Measurements from ENCODE around the gene SDR42E2.

Gene SDR42E2

GRCh38 chr16:22184615-22184968 lies 22.3 kb downstream of the SDR42E2 start:
- no peaks in the 10 kb centered on the region for H3K27me3 ChIP-seq
- peaks cover 9 to 11% of the 10 kb centered on the region in 2 experiments for H3K4me1 ChIP-seq (ENCODE audit: control insufficient read depth in 1 of 2, insufficient read depth in 1 of 2, low read depth in 1 of 2, low read length in 1 of 2)

DNA sequence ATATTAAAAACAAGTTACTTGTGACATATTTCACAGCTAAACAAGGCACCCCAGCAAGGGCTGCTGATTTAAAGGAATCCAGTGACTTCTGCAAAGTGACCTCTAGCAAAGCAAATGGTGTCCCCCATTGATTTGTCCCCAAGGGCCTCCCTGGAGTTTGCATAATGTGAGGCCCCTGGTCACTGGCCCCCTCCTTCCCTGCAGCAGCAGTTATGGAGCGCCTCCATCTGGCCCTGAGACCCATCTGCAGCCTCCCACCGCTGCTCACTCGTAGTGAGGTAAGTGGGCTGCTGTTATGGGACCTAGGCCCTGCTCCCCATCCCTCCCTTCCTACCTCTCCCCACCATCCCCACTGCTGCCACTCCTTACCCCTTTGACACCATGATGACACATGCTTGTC lies 24.2 kb downstream of the SDR42E2 start:
- H3K27ac ChIP-seq, result no peak overlapping the region
- peaks cover 17 to 18% of the 10 kb centered on the region in 2 experiments for H3K4me1 ChIP-seq (ENCODE audit: control insufficient read depth in 1 of 2, insufficient read depth in 1 of 2, low read depth in 1 of 2, low read length in 1 of 2)
- H3K36me3 ChIP-seq, result no peaks in the 10 kb centered on the region
- H3K4me3 ChIP-seq (ENCODE audit: low read depth in 1 of 2, low read length in 1 of 2), result no peak overlapping the region
- TF ChIP-seq CTCF (IDR thresholded peaks at IDR 0.05), result no peak
- H3K27me3 ChIP-seq, result no peaks in the 10 kb centered on the region
- H3K9me3 ChIP-seq, result no peaks in the 10 kb centered on the region

More at GRCh38 chr16:22184615-22184968, 22.3 kb downstream of the SDR42E2 start:
- Histone ChIP-seq H3K9me3 (no peaks in the 10 kb centered on the region), H3K4me3 (ENCODE audit: low read depth in 1 of 2, low read length in 1 of 2) (no peak overlapping the region), H3K36me3 (no peaks in the 10 kb centered on the region), H3K27ac (no peak overlapping the region)
- TF ChIP-seq CTCF (IDR thresholded peaks at IDR 0.05), result no peak

GRCh38 chr16:22188267-22188594 lies 25.9 kb downstream of the SDR42E2 start:
- no peak for TF ChIP-seq CTCF (IDR thresholded peaks at IDR 0.05)
- H3K36me3 ChIP-seq, result no peaks in the 10 kb centered on the region
- H3K27ac ChIP-seq, result no peak overlapping the region
- H3K4me3 ChIP-seq (ENCODE audit: low read depth in 1 of 2, low read length in 1 of 2), result no peak overlapping the region
- H3K9me3 ChIP-seq, result no peaks in the 10 kb centered on the region
- peaks cover 28 to 30% of the 10 kb centered on the region in 2 experiments for H3K4me1 ChIP-seq (ENCODE audit: control insufficient read depth in 1 of 2, insufficient read depth in 1 of 2, low read depth in 1 of 2, low read length in 1 of 2)
- H3K27me3 ChIP-seq, result no peaks in the 10 kb centered on the region

- Histone ChIP-seq H3K9me3 (no peaks in the 10 kb centered on the region), H3K4me1 (ENCODE audit: control insufficient read depth in 1 of 2, insufficient read depth in 1 of 2, low read depth in 1 of 2, low read length in 1 of 2) (peaks cover 28 to 30% of the 10 kb centered on the region in 2 experiments), H3K27me3 (no peaks in the 10 kb centered on the region), H3K27ac (peak overlapping the region; percentile 94), H3K4me3 (ENCODE audit: low read depth in 1 of 2, low read length in 1 of 2) (peak overlapping the region in 1 of 2 experiments; percentile 87), H3K36me3 (no peaks in the 10 kb centered on the region)
- peak; percentile 67 for TF ChIP-seq CTCF (IDR thresholded peaks at IDR 0.05)
These were observed 26.5 kb downstream of the SDR42E2 start for GRCh38 chr16:22188595-22189442.

DNA sequence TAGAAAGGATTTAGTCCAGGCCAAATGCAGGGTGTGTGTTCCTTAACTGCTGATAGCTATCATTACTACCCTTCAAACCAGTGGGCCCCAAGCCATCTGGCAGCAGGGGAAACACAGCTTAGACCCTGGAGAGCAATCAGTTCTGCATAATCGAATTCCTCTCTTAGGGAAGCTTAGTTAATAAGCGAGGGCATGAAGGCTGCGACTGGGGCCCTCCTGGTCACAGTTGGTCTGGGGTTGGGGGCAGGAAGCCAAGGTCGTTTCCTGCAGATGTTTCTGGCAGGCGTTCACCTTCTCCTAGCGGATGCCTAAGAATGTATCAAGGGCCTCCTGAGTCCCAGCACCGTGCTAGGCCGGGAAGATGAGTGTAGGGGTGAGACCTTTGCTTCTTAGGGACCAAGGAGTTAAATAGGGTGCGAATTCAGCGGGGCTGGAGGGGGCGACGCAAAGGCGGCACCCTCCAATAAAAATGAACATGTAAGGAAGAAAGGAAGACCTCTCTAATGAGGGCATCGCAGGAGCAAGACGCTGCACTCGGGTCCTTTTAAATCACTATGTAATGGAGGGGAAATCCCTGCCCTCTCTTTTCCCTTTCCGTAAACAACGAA lies 27.3 kb downstream of the SDR42E2 start:
- Histone ChIP-seq H3K36me3 (no peaks in the 10 kb centered on the region), H3K27ac (peak overlapping the region; percentile 94), H3K4me1 (ENCODE audit: control insufficient read depth in 1 of 2, insufficient read depth in 1 of 2, low read depth in 1 of 2, low read length in 1 of 2) (peaks cover 28 to 30% of the 10 kb centered on the region in 2 experiments), H3K27me3 (no peaks in the 10 kb centered on the region), H3K4me3 (ENCODE audit: low read depth in 1 of 2, low read length in 1 of 2) (peak overlapping the region; percentile 87 to 90), H3K9me3 (no peaks in the 10 kb centered on the region)
- no peak for TF ChIP-seq CTCF (IDR thresholded peaks at IDR 0.05)
